Ishikawa (cell line): Measurements from ENCODE around the gene TUBGCP3.

Experiments used
- CEBPB ChIP-seq: IDR thresholded peaks from 2 replicates; pipeline ENCODE4 v1.6.1; 2012
- CREB1 ChIP-seq: IDR thresholded peaks from 2 replicates; pipeline ENCODE4 v1.6.1; 2012; ENCODE audit warnings: low read depth
- EGR1 ChIP-seq: IDR thresholded peaks from 2 replicates; pipeline ENCODE4 v1.6.1; 2012
- EP300 ChIP-seq: IDR thresholded peaks from 2 replicates; pipeline ENCODE4 v1.6.1; 2012; ENCODE audit warnings: borderline replicate concordance
- FOXM1 ChIP-seq: IDR thresholded peaks from 2 replicates; pipeline ENCODE4 v1.6.1; 2012; ENCODE audit warnings: low read depth, borderline replicate concordance
- NFIC ChIP-seq: IDR thresholded peaks from 2 replicates; pipeline ENCODE4 v1.6.1; 2012
- RAD21 ChIP-seq: IDR thresholded peaks from 2 replicates; pipeline ENCODE4 v1.6.1; 2012; ENCODE audit warnings: low read depth
- REST ChIP-seq: IDR thresholded peaks from 2 replicates; pipeline ENCODE4 v1.6.1; 2012; ENCODE audit warnings: low read depth, mild to moderate bottlenecking
- TAF1 ChIP-seq: IDR thresholded peaks from 2 replicates; pipeline ENCODE4 v1.6.1; 2012; ENCODE audit warnings: low read depth, mild to moderate bottlenecking
- TCF12 ChIP-seq: IDR thresholded peaks from 2 replicates; pipeline ENCODE4 v1.6.1; 2012; ENCODE audit warnings: low read depth
- TEAD4 ChIP-seq: IDR thresholded peaks from 2 replicates; pipeline ENCODE4 v1.6.1; 2012
- USF1 ChIP-seq: IDR thresholded peaks from 2 replicates; pipeline ENCODE4 v1.6.1; 2012
- YY1 ChIP-seq: IDR thresholded peaks from 2 replicates; pipeline ENCODE4 v1.6.1; 2012; ENCODE audit warnings: low read depth
- ZBTB7A ChIP-seq: IDR thresholded peaks from 2 replicates; pipeline ENCODE4 v1.6.1; 2012; ENCODE audit warnings: low read depth
- TF ChIP-seq, protein P1 (sequence below): IDR thresholded peaks from 2 replicates; pipeline ENCODE4 v1.6.1; 2012

Gene TUBGCP3

GRCh38 chr13:112554214-112554850 is 33.6 kb downstream of the TUBGCP3 start:
- TF ChIP-seq, protein P1, sequence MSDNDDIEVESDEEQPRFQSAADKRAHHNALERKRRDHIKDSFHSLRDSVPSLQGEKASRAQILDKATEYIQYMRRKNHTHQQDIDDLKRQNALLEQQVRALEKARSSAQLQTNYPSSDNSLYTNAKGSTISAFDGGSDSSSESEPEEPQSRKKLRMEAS, result no peak
- TF ChIP-seq USF1 (no peak), EGR1 (no peak), CEBPB (no peak), YY1 (no peak), CREB1 (no peak), TEAD4 (no peak)

DNA sequence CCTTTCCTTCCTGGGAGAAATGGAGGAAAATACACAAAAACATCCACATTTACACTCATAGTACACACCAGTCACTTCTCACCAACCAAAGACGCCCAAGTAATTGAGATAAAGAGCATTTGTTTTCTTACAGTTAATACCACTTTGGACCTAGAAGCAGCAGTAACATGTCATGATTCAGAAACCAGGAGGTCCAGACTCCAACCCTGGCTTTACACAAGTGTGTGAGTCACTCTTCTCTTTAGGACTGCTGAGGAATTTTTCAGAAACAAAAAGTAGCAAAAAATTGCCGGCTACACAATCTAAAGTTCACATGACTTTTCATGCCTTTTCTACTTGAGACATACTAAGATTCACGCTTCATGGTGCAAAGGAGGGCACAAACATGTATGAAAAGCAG is 42.1 kb downstream of the TUBGCP3 start:
- TF ChIP-seq NFIC (no peak), REST (no peak), EP300 (no peak), CEBPB (no peak), TEAD4 (no peak), TCF12 (no peak)

GRCh38 chr13:112532837-112533745 is 54.9 kb downstream of the TUBGCP3 start:
- TF ChIP-seq EP300 (no peak), TEAD4 (no peak), REST (no peak), RAD21 (no peak), USF1 (no peak)

DNA sequence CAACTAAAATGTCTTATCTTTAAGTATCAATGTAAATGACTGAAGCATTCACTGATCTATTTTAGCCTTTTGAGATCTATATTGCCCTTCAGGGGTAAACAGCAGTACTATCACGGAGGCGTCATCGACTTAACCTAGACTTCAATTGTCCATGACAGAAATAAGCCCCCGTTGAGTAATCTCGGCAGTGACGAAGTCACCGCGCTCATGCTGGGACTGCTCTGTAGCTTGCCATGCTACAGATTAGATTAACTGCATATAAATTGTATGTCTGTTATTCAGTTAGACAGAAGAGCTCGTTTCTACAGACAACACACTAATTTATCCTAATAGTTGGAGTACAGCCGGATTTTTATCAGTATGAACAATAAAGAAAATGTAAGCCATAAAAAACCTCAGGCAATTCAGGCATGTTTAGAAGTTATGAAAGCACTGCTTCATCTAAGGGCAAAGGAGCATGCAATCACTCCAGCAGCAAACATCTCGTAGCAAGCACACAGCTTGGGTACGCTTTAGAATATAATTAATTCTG is 56.6 kb downstream of the TUBGCP3 start:
- TF ChIP-seq NFIC (no peak), FOXM1 (no peak), USF1 (no peak), RAD21 (no peak), TEAD4 (no peak), ZBTB7A (no peak)

DNA sequence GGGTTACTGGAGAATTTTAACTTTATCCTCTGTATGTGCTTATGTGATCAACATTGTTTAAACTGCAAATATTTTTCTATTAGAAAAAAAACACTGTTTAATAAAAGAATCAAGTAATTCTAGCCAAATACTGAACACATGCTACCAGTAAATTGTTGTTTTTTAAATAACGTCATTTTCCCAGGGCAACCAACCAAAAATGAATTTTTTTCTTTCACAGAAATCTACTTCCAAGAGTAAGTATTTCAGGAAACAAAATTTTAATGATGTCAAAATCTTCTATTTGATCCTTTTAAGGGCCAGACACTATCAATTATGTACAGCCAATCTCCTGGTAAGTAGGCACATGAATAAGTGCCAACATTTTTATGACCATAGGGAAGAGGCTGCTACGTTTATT is 57.1 kb downstream of the TUBGCP3 start:
- TF ChIP-seq TCF12 (no peak), TAF1 (no peak), USF1 (no peak), YY1 (no peak), ZBTB7A (no peak), REST (no peak), FOXM1 (no peak), TEAD4 (no peak), EP300 (no peak), NFIC (no peak), EGR1 (no peak), CEBPB (no peak), RAD21 (no peak), CREB1 (no peak)
- TF ChIP-seq, protein P1, result no peak
